ENCODE measurements around the gene KCNJ9.

DNA sequence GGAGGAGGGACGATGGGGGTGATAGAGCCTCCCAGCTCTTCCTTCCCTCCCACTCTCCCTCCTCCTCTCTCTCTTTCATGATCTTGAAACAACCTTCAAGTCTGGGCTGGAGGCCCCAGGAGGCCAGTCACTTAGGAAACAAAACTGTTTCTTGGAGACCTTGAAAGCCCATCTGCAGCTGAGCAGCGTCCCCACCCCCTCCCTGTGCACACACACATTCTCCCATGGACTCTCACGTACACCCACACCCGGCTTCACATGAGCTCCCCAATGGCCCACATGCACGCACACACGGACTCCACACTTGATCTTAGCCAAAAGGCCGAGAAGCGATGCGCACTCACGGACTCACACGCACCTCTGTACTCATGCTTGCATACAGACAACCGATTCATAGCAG is 31.0 kb downstream of the KCNJ9 start:
- TF ChIP-seq, protein P1, sequence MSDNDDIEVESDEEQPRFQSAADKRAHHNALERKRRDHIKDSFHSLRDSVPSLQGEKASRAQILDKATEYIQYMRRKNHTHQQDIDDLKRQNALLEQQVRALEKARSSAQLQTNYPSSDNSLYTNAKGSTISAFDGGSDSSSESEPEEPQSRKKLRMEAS (IDR thresholded peaks at IDR 0.05; ENCODE audit: low read depth, low read length), result no peak
- TF ChIP-seq CBFB (IDR thresholded peaks at IDR 0.05; ENCODE audit: low read depth) (no peak), POLR2A (IDR thresholded peaks at IDR 0.05; ENCODE audit: low read depth, low read length) (no peak), CBX5 (IDR thresholded peaks at IDR 0.05; ENCODE audit: low read depth) (no peak), KAT2A (conservative IDR thresholded peaks at IDR 0.05; ENCODE audit: control insufficient read depth, low read depth, low read length) (no peak), MTA3 (IDR thresholded peaks at IDR 0.05; ENCODE audit: borderline replicate concordance, low read length) (no peak), MXI1 (IDR thresholded peaks at IDR 0.05; ENCODE audit: low read depth, low read length) (no peak), SP1 (IDR thresholded peaks at IDR 0.05; ENCODE audit: low read depth, low read length) (no peak), EED (IDR thresholded peaks at IDR 0.05; ENCODE audit: low read depth) (no peak), CREM (IDR thresholded peaks at IDR 0.05; ENCODE audit: low read depth) (no peak), RBBP5 (conservative IDR thresholded peaks at IDR 0.05) (no peak), CHD2 (IDR thresholded peaks at IDR 0.05; ENCODE audit: borderline replicate concordance, low read depth, low read length) (no peak), SMARCA5 (IDR thresholded peaks at IDR 0.05) (no peak)
- TF ChIP-seq, protein P2, sequence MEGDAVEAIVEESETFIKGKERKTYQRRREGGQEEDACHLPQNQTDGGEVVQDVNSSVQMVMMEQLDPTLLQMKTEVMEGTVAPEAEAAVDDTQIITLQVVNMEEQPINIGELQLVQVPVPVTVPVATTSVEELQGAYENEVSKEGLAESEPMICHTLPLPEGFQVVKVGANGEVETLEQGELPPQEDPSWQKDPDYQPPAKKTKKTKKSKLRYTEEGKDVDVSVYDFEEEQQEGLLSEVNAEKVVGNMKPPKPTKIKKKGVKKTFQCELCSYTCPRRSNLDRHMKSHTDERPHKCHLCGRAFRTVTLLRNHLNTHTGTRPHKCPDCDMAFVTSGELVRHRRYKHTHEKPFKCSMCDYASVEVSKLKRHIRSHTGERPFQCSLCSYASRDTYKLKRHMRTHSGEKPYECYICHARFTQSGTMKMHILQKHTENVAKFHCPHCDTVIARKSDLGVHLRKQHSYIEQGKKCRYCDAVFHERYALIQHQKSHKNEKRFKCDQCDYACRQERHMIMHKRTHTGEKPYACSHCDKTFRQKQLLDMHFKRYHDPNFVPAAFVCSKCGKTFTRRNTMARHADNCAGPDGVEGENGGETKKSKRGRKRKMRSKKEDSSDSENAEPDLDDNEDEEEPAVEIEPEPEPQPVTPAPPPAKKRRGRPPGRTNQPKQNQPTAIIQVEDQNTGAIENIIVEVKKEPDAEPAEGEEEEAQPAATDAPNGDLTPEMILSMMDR (IDR thresholded peaks at IDR 0.05 in 2 of 3, conservative IDR thresholded peaks at IDR 0.05 in 1 of 3; ENCODE audit: control insufficient read depth in 2 of 3, extremely low read depth in 1 of 3, insufficient read depth in 1 of 3, low read depth in 3 of 3, low read length in 3 of 3), result no peak
